Activated CD4-positive, CD25-positive, alpha-beta regulatory T cell treated with anti-CD3 and anti-CD28 coated beads, Interleukin-2, amount 50 U/mL, for 16 hours (primary cell): ENCODE measurements around the gene ZCCHC17.

Source experiments
- DNase-seq: peaks from one replicate; pipeline ENCODE4 v3.0.0-alpha.2; 2020; ENCODE audit warnings: low read depth, low spot score

Gene ZCCHC17

GRCh38 chr1:31394584-31395193 lies 97.9 kb downstream of the ZCCHC17 start:
- peak; percentile 56 for DNase-seq

GRCh38 chr1:31396633-31397351 lies 100.0 kb downstream of the ZCCHC17 start:
- no peak for DNase-seq

GRCh38 chr1:31397360-31398095 lies 100.7 kb downstream of the ZCCHC17 start:
- DNase-seq: no peak

DNA sequence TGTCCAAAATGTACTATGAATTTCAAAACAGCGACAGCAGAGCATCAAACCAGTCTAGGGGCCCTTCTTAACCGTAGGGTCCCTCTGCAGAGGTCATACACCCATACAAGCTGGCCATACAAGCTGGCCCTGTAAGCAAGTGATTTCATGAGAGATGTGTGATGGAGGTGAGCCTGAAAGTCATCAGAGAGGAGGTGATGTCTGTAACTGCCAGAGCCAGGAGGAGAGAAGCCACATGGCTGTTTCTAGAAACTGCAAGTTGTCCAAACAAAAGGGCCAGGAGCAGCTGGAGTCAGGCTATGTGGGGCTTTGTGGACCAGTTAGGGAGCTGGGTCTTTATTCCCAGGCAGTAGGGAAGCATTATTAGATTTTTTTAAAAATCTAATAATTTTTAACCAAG lies 101.4 kb downstream of the ZCCHC17 start:
- DNase-seq: no peak

DNA sequence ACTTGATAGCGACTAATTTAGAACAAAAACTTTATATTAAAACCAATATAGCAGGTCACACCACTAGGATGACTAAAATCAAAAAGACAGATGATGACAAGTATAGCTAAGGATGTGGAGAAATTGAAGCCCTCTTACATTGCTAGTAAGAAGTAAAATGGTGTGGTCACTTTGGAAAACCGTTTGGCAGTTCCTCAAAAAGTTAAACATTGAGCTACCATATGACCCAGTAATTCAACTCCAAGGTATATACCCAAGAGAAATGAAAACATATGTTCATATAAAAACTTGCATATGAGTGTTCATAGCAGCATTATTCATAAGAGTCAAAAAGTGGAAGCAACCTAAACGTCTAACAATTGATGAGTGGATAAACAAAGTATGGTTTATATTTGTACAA lies 103.1 kb downstream of the ZCCHC17 start:
- DNase-seq: no peak

DNA sequence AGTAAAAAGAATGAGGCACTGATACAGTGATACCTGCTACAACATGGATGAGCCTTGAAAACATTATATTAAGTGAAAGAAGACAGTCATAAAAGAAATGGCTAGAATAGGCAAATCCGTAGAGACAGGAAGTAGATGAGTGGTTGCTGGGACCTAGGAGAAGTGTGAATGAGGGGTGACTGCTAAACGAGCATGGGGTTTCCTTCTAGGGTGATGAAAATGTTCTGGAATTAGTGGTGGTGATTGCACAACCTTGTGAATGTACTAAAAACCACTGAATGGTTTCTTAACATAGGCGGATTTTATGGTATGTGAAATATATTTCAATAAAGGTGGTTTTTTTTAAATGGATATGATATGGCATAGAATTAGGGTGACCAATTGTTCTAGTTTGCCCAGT lies 103.6 kb downstream of the ZCCHC17 start:
- DNase-seq: no peak

- DNase-seq: no peak
These were observed 104.4 kb downstream of the ZCCHC17 start for GRCh38 chr1:31401241-31401640.

GRCh38 chr1:31405578-31406245 lies 108.9 kb downstream of the ZCCHC17 start:
- no peak for DNase-seq

GRCh38 chr1:31407029-31407626 lies 110.3 kb downstream of the ZCCHC17 start:
- DNase-seq: no peak

DNA sequence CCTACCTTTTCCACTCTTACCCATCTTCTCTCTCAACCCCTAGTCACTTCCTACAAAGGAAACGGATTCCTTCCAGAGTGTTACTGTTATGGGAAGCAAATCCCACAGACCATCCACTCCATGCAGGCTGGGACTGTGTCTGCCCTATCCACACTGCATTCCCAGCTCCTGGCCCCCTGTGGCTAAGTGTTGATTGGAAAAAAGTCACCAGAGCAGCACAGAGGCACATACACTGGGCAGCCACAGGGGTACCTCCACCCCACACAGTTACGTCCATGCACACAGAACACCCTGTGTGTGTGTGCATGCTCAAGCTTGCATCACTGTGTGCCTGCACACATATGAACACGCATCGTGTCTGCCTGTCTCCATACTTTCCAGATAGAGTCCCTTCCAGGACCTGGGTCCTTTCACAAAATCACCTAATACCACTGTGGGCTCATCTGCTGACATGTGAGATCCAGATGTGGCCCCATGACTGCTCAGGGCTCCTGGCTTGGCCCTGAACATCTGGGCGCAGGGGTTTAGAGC lies 112.0 kb downstream of the ZCCHC17 start:
- no peak for DNase-seq

- no peak for DNase-seq
These were observed 113.4 kb downstream of the ZCCHC17 start for GRCh38 chr1:31409946-31410858.

DNA sequence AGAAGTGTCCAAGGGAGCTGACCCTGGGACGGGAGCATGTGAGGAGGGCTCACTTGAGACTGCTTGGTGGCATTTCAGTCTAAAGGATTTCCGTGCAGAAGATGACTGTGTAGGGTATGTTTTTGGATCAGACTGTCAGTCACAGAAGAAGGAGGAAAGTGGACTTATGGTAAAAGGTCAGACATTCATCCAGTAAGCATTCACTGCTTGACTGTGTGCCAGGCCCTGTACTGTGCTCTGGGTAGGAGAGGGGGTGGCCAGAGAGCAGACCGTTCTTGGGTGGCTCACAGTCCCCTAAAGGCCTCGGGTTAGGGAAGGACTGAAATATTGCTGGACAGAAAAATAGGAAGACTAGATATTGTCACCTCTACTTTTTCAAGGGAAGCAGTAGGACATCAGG lies 114.0 kb downstream of the ZCCHC17 start:
- DNase-seq: no peak

DNA sequence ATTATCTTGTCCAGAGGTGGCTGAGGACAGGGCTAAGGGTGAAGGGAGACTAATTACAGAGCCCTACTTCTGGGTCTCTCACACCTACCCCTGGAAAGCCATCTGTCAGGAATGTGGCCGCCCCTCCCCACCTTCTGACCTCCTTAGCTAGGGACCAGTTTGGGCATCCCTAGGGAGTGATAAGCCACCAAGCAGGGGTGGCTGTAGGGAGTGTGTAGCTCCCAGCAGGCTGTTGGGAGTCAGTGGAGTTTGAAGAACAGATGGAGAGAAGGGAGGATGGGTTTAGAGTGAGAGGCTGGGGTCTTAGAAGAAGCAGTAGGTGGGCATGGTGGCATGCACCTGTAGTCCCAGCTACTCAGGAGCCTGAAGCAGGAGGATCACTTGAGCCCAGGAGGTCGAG lies 115.4 kb downstream of the ZCCHC17 start:
- no peak for DNase-seq

- DNase-seq: no peak
These were observed 116.0 kb downstream of the ZCCHC17 start, which contains the start of gene SERINC2 for GRCh38 chr1:31412732-31413404. Gene SERINC2 (plus strand): TSS chr1:31413213. CDS start chr1:31413266, 53 bp downstream.

DNA sequence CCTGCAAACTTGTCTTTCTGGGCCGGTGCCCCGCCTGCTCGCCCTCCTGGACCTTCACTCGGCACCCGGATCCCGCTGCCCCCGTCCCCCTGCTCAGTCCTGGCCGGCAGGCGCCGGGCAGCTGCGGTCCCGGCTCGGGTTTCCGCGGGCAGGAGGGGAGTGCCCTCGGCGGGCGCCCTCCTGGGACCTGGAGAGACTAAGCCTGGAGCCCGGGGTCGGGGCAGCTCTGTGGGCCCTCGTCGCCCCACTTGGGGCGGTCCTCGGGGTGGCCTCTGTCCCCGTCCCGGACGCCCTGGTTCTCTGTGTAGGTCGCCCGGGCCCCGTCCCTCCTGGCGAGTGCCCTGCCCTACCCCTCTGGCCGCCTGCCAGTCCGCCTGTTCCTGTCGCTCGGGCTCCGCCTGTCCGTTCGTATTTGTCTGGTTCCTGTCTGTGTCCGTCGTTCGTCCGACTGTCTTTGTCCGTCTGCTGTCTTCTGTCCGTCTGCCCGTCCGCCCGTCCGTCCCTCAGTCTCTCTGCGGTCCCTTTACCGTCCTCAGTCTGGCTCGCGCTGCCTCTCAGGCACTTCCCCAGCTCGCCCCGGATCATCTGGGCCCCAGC lies 116.7 kb downstream of the ZCCHC17 start:
- DNase-seq: no peak
